Stimulated activated naive CD4-positive, alpha-beta T cell (primary cell): ENCODE results near the gene DMRTC1B.
"Not testable (repeated sequence)": the region's sequence is repeated elsewhere in the genome, so short reads cannot be mapped to it uniquely, and the experiment has no call there.

Experiments used
- DNase-seq, 6 experiments: peaks; one replicate each; lab custom pipeline; 2025; lab: John Stamatoyannopoulos, UW

DMRTC1B gene, protein sequence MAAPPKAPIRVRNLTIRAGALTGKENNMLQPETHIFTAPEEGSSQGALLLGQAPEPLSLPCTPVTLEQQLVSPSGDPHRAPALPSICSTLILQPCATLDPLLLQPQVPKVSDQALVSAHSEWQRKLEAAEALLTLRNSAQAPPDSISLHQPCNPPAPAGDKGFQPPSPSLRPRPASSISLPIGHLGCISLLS

DNA sequence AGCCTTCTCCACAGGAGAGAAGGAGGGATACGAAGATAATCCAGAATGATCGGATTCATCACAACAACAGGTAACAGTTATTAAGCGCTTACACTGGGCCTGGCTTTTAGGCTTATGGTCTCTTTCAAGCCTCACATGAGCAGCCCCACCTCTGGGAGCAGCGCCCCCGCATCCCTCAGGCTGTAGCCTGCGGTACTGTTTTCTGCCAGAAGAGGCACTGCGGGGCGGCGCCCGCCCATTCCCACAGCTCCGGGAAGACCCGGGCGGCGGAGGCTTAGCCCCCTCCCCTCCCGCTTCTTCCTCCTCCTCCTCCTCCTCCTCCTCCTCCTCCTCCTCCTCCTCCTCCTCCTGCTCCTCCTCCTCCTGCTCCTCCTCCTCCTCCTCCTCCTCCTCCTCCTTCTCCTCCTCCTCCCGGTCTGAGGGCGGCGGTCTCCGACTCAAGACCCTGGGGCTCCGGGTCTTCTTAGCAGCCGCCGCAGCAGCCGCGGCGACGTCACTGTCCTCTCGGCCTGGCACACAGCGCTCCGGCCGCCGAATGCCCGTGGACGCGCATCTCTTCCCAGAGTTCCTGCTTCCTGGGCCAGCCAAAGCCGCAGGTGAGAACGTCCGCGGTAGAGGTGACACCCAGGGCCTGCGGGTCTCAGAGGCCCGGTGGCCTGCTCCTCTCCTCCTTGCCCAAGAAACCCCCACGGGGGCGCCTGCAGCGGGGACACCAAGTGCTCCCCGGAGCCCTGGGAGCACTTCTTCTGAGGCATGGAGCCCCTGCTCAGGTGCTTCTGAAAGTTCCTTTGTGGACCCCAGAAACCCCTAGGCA, at the start of gene DMRTC1B:
Gene DMRTC1B, plus strand, starts transcription at position 238 of the 814 bp plus-strand sequence. CDS start 68,246 bp downstream, outside the sequence.
- not testable (repeated sequence) for DNase-seq

GRCh38 chrX:72727846-72728245, 48.8 kb upstream of the DMRTC1B start:
- DNase-seq: no peak

DNA sequence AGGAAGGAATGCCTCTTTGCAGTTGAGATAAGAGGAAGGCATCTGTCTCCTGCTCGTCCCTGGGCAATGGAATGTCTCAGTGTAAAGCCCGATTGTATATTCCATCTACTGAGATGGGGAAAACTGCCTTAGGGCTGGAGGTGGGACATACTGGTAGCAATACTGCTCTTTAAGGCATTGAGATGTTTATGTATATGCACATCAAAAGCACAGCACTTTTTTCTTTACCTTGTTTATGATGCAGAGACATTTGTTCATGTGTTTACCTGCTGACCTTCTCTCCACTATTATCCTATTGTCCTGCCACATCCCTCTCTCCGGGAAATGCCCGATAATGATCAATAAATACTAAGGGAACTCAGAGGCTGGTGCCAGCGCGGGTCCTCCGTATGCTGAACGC, 43.1 kb upstream of the DMRTC1B start:
- DNase-seq: not testable (repeated sequence)

- DNase-seq: no peak
Measured at GRCh38 chrX:72735561-72735960, 41.1 kb upstream of the DMRTC1B start.

- DNase-seq: not testable (repeated sequence)
Measured at GRCh38 chrX:72745546-72745945, 31.1 kb upstream of the DMRTC1B start.

DNA sequence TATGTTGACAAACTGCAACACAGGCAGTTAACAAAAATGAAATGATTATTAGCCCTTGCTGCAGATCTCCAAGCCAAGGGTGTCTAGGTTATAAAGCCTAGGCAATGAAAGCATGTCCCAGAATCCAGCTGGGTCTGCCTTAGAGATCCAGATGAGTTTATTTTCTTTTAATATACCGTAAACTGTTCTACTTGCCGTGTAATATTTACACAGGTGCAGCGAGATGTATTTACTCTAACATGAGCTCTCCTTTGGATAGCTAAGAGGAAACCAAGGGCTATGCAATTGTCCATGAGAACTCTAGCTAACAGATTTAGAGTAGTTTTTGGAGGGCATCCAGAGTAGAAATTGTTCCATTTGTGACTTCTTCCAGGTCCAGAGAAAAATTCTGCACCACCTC, 28.1 kb upstream of the DMRTC1B start:
- DNase-seq: not testable (repeated sequence)

- DNase-seq: not testable (repeated sequence)
Measured at GRCh38 chrX:72760454-72760853, 16.2 kb upstream of the DMRTC1B start.

- not testable (repeated sequence) for DNase-seq
Measured at GRCh38 chrX:72777467-72777790, 739 bp downstream of the DMRTC1B start.

GRCh38 chrX:72778146-72778545, 1.5 kb downstream of the DMRTC1B start:
- DNase-seq: not testable (repeated sequence)

- DNase-seq: not testable (repeated sequence)
Measured at GRCh38 chrX:72782560-72782959, 5.9 kb downstream of the DMRTC1B start, which contains the start of gene FAM236B. FAM236B (minus strand) TSS chrX:72782660; CDS start chrX:72782560, 100 bp downstream.

- DNase-seq: not testable (repeated sequence)
Measured at GRCh38 chrX:72783365-72783936, 6.8 kb downstream of the DMRTC1B start.

GRCh38 chrX:72783964-72784363, 7.3 kb downstream of the DMRTC1B start:
- DNase-seq: not testable (repeated sequence)

DNA sequence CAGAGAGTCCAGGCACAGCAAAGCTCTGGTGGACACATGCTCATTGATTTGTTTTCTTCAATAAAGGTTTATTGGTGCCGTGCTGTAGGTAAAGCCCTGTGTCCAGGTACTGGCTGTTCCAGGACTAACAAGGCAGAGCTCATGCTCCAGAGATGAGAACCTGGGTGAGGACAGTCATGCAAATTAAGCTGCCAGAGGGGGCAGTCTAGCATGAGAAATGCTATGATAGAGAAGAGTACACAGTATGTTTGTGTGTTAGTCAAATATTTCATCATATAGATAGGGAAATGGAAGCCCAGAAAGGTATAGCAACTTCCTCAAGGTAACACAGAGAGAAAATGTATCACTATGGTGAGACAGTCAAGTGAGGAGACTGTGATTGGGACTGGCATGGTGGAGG, 11.5 kb downstream of the DMRTC1B start:
- DNase-seq: not testable (repeated sequence)

DNA sequence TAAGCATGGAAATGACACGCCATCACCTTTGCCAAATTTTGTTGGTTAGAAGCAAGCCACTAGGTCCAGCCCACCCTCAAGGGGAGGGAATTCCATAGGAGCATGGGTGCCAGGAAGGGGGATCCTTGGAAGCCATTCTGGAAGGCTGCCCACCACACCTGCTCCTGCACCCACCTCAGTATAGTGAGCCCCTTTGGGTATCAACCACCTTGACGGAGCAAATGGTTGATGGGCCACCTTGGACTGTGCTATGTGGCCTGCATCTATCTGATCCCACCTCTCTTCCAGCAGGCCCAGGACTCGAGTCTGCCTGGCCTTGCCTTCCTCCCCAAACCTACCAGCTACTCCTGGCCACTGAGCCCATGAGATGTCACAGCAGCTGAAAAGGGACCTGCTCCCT, 13.7 kb downstream of the DMRTC1B start:
- not testable (repeated sequence) for DNase-seq

- DNase-seq: not testable (repeated sequence)
Measured at GRCh38 chrX:72808110-72808509, 31.4 kb downstream of the DMRTC1B start, which contains the start of gene FAM236D. FAM236D (minus strand) TSS chrX:72808210; CDS start chrX:72808110, 100 bp downstream.

DNA sequence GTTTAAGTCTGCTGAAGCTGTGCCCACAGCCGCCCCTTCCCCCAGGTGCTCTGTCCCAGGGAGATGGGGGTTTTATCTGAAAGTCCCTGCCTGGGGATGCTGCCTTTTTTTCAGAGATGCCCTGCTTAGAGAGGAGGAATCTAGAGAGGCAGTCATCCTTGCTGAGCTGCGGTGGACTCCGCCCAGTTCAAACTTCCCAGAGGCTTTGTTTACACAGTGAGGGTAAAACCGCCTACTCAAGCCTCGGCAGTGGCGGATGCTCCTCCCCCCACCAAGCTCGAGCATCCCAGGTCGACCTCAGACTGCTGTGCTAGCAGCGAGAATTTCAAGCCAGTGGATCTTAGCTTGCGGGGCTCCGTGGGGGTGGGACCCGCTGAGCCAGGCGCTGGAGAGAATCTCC, 54.0 kb downstream of the DMRTC1B start:
- DNase-seq: not testable (repeated sequence)

DNA sequence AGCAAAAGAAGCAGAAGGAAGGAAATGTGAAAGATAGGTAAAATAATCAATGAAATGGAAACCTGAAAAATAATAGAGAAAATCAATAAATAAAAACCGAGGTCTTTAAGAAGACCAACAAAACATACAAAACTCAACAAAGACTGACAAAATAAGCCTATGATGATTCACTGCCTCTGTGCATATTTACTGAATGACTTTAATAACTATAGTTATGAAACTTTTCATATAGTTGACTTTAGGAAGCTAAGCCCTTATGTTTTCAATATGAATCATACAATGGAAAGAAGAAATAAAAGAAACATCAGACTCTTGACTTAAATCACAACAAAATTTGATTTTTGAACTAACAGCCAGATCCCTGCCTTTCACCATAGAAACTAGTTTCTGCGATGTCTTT, 60.8 kb downstream of the DMRTC1B start:
- DNase-seq: not testable (repeated sequence)

- not testable (repeated sequence) for DNase-seq
Measured at GRCh38 chrX:72882898-72883297, 106.2 kb downstream of the DMRTC1B start.

- DNase-seq: not testable (repeated sequence)
Measured at GRCh38 chrX:72889740-72890139, 113.0 kb downstream of the DMRTC1B start.
